Measurements from ENCODE around the gene KCNG2.

GRCh38 chr18:79923896-79924585 is 126.3 kb downstream of the KCNG2 start:
- TF ChIP-seq, protein P1, sequence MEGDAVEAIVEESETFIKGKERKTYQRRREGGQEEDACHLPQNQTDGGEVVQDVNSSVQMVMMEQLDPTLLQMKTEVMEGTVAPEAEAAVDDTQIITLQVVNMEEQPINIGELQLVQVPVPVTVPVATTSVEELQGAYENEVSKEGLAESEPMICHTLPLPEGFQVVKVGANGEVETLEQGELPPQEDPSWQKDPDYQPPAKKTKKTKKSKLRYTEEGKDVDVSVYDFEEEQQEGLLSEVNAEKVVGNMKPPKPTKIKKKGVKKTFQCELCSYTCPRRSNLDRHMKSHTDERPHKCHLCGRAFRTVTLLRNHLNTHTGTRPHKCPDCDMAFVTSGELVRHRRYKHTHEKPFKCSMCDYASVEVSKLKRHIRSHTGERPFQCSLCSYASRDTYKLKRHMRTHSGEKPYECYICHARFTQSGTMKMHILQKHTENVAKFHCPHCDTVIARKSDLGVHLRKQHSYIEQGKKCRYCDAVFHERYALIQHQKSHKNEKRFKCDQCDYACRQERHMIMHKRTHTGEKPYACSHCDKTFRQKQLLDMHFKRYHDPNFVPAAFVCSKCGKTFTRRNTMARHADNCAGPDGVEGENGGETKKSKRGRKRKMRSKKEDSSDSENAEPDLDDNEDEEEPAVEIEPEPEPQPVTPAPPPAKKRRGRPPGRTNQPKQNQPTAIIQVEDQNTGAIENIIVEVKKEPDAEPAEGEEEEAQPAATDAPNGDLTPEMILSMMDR (IDR thresholded peaks at IDR 0.05; ENCODE audit: insufficient read depth, low read length, poor library complexity, severe bottlenecking) = no peak
- no peak for TF ChIP-seq EZH2phosphoT487 (conservative IDR thresholded peaks at IDR 0.05; ENCODE audit: low read length)

Data from SU-DHL-6 (cell line).